ENCODE data around the gene MACROD2. TPM values are rescaled to one million over a fixed set of nuclear protein-coding genes. Genes with fewer than 3 reads are reported as not detected.

The MACROD2 gene
- total RNA-seq, 1 donor from 2014 or later, result 6.4 TPM

DNA sequence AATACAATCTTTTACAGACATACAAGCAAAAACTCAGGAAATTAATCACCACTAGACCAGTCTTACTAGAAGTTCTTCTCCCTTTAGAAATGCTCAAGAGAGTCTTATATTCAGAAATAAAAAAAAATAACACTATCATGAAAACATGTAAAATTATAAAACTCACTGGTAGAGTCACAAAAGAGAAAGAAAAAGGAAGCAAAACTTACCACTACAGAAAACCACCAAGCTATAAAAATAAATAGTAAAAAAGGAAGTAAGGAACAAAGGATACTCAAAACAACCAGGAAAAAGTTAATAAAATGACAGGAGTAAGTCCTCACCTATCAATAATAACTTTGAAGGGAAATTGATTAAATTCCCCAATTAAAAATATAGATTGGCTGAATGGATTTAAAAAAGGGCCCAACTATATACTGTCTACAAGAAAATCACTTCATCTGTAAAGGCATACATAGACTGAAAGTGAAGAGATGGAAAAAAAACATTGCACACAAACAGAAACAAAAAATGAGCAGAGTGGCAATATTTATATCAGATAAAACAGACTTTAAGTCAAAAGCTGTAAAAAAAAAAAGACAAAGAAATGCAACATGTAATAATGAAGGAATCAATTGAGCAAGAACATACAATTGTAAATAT lies 2088.4 kb downstream of the MACROD2 start:
- Mint-ChIP-seq H3K36me3 (ENCODE audit: low read depth) (peaks cover 5% of the 10 kb centered on the region), H3K9me3 (peaks cover 9% of the 10 kb centered on the region), H3K4me3 (no peak overlapping the region), H3K27me3 (ENCODE audit: low read depth) (no peaks in the 10 kb centered on the region), H3K27ac (ENCODE audit: unreplicated experiment) (no peak overlapping the region), H3K4me1 (no peaks in the 10 kb centered on the region)
- TF ChIP-seq, protein P1, sequence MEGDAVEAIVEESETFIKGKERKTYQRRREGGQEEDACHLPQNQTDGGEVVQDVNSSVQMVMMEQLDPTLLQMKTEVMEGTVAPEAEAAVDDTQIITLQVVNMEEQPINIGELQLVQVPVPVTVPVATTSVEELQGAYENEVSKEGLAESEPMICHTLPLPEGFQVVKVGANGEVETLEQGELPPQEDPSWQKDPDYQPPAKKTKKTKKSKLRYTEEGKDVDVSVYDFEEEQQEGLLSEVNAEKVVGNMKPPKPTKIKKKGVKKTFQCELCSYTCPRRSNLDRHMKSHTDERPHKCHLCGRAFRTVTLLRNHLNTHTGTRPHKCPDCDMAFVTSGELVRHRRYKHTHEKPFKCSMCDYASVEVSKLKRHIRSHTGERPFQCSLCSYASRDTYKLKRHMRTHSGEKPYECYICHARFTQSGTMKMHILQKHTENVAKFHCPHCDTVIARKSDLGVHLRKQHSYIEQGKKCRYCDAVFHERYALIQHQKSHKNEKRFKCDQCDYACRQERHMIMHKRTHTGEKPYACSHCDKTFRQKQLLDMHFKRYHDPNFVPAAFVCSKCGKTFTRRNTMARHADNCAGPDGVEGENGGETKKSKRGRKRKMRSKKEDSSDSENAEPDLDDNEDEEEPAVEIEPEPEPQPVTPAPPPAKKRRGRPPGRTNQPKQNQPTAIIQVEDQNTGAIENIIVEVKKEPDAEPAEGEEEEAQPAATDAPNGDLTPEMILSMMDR (conservative IDR thresholded peaks at IDR 0.05), result no peak
- DNase-seq (ENCODE audit: low read depth, low spot score), result no peak

DNA sequence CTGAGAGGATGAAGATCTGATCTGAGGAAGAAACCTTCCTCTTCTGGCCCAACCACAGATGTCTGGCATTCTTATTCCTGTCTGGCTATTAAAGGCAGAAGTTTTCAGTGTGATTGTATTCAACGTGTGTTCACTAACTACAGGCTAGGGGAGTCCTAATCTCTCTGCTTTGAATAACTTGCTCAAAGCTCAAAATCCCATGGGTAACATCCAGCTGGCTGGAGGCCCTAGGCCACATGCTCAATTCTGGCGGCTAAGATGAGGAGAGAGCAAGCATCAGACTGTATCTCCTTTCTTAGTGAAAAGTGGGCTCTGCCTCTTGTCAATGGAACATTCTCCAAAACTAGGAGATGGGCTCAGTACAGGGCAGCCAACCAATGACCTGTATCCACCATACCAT lies 2099.9 kb downstream of the MACROD2 start:
- no peaks in the 10 kb centered on the region for H3K27me3 Mint-ChIP-seq (ENCODE audit: low read depth)
- no peaks in the 10 kb centered on the region for H3K4me1 Mint-ChIP-seq
- TF ChIP-seq, protein P1 (conservative IDR thresholded peaks at IDR 0.05), result no peak
- no peaks in the 10 kb centered on the region for H3K36me3 Mint-ChIP-seq (ENCODE audit: low read depth)
- peaks cover 6% of the 10 kb centered on the region for H3K9me3 Mint-ChIP-seq
- H3K27ac Mint-ChIP-seq (ENCODE audit: unreplicated experiment), result no peak overlapping the region
- H3K4me3 Mint-ChIP-seq, result no peak overlapping the region
- no peak for DNase-seq (ENCODE audit: low read depth, low spot score)

DNA sequence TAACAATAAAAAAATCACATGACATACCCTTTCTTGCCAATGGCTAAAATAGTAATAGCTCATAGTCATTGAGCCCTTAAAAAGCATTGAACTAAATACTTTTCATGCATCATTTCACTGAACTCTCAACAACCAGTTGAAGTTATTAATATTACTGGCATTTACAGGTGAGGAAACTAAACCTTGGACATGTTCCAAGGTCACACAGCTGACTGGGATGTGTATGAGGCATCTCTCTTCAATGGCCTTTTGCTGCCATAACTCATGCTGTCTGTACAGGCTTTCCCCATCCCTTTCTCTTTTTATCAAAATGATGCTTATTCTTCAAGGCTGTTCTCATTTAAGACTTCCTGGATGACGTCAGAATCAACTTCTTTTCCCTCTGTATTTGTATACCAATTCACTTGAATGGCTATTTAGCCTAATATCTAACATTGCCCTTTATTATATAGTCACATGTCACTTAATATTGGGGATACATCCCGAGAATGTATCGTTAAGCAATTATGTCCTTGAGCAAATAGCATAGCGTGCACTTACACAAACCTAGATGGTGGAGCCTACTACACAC lies 2101.5 kb downstream of the MACROD2 start:
- DNase-seq (ENCODE audit: low read depth, low spot score), result no peak
- peaks cover 6% of the 10 kb centered on the region for H3K9me3 Mint-ChIP-seq
- TF ChIP-seq, protein P1 (conservative IDR thresholded peaks at IDR 0.05), result no peak
- H3K27ac Mint-ChIP-seq (ENCODE audit: unreplicated experiment), result no peak overlapping the region
- no peaks in the 10 kb centered on the region for H3K4me1 Mint-ChIP-seq
- no peaks in the 10 kb centered on the region for H3K27me3 Mint-ChIP-seq (ENCODE audit: low read depth)
- no peaks in the 10 kb centered on the region for H3K36me3 Mint-ChIP-seq (ENCODE audit: low read depth)
- no peak overlapping the region for H3K4me3 Mint-ChIP-seq

DNA sequence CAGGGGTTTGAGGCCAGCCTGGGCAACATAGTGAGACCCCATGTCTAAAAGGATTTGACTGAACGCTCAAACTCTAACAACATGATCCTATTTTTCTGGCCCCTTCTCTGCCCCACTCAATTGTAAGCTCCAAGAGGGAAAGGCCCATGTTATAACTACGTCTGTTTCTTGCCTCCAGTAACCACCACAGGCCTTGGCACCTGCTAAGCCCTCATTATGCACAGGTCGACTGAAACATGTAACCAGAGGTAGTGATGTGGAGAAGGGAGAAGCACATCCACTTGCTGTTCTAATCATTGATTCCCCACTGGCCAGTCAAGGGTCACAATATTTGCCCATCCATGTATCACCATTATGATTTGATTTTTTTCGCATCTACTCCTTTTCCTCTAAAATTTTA lies 2102.5 kb downstream of the MACROD2 start:
- H3K9me3 Mint-ChIP-seq, result peaks cover 6% of the 10 kb centered on the region

DNA sequence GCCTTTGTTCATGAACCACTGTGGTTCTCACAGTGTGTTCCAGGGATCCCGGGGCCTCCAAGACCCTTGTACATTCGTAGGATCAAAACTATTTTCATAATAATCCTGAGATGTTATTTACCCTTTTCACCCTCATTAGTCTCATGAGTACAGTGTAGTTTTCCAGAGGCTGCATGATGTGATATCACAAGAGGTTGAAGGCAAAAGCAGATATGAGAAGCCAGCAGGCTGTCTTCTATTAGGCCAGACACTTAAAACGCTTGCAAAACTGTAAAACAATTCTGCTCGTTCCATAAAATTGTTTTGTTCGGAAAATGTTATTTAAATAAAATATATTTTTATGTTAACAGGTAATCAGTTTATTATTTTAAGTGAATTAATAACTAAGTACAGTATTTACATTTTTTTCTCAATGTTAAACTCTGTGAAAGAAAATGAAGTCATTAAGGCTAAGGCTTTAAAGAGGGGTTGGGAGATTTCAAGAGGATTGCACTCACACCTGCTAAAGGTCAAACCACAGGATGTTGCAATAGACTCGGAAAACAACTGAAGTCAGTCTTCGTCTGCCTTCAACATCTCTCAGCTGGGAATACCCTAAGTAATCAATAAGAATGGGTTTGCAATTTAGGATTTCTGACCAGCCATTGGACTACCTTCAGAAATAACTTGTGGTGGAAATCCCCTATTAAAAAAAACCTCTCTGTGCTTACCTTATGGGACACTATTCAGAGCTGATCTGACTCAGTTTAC lies 2103.7 kb downstream of the MACROD2 start:
- DNase-seq (ENCODE audit: low read depth, low spot score), result no peak
- Mint-ChIP-seq H3K9me3 (peaks cover 8% of the 10 kb centered on the region), H3K36me3 (ENCODE audit: low read depth) (no peaks in the 10 kb centered on the region), H3K27me3 (ENCODE audit: low read depth) (no peaks in the 10 kb centered on the region), H3K4me3 (no peak overlapping the region), H3K4me1 (no peaks in the 10 kb centered on the region), H3K27ac (ENCODE audit: unreplicated experiment) (no peak overlapping the region)
- TF ChIP-seq, protein P1 (conservative IDR thresholded peaks at IDR 0.05), result no peak

More for the DNA sequence above, 2102.5 kb downstream of the MACROD2 start:
- no peaks in the 10 kb centered on the region for H3K4me1 Mint-ChIP-seq
- no peaks in the 10 kb centered on the region for H3K36me3 Mint-ChIP-seq (ENCODE audit: low read depth)
- H3K27me3 Mint-ChIP-seq (ENCODE audit: low read depth), result no peaks in the 10 kb centered on the region
- DNase-seq (ENCODE audit: low read depth, low spot score), result no peak
- H3K27ac Mint-ChIP-seq (ENCODE audit: unreplicated experiment), result no peak overlapping the region
- H3K4me3 Mint-ChIP-seq, result no peak overlapping the region
- TF ChIP-seq, protein P1 (conservative IDR thresholded peaks at IDR 0.05), result no peak

Measured in neural crest cell (in vitro differentiated cells).